Fibroblast of upper back skin (primary cell): ENCODE measurements around the gene PTPN5.
A peak's percentile ranks its signal among the peaks of the same experiment; 100 is the strongest.

Experiments
- DNase-seq: peaks from one replicate; pipeline ENCODE4 v3.0.0-alpha.2; 2013

Gene PTPN5

DNA sequence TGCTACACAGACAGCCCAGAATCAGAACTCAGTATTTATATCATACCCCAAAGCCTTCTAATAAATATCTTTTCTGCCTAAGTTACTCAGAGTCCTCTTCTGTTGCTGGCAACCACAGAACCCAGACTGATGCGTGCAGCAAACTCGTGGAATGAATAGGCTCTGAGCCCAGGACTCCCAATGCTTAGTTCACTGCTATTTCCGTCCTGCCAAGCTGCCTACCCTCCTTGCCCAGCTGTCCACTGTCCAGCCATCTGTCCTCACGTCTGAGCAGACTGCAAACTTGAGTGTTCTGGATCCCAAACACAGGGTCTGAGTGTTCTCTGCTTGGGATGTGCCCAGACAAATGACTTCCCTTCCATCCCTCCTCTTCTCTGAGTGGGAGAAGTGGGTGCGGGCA is 19.4 kb downstream of the PTPN5 start:
- no peak for DNase-seq

DNA sequence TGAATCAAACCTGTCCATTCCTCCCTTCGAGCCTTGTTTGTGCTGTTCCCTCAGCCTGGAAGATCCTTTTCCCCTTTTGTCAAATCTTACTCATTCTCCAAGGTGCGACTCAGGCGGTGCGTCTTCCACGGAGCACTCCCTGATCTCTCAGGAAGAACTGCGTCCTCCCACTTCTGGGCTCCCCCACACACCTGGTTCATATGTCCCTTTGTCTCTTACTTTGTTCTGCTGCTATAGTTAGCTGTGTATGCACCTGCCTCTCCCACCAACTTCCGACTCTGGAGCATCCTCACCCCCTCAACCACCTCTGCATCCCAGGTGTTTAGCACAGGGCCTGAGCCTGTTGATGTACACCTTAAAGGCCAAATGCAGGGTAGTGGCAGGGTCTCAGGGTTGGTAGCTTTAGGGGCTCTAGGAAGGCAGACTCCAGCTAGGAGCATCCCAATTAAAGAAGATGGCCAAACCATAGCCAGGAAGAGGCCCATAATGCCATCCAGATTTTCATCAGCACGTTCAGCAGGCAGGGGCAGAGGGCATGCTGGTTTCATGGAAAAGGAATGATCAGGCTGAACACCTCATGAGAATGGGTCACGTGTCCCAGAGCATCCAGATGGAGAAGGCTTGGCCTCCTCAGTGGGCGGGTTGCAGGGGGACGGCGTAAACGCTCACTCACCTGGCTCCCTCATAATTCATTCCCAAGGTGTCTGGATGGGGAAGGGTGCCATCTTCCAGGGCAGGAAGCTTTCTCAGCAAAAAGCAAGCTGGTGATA is 20.1 kb downstream of the PTPN5 start:
- DNase-seq = no peak

DNA sequence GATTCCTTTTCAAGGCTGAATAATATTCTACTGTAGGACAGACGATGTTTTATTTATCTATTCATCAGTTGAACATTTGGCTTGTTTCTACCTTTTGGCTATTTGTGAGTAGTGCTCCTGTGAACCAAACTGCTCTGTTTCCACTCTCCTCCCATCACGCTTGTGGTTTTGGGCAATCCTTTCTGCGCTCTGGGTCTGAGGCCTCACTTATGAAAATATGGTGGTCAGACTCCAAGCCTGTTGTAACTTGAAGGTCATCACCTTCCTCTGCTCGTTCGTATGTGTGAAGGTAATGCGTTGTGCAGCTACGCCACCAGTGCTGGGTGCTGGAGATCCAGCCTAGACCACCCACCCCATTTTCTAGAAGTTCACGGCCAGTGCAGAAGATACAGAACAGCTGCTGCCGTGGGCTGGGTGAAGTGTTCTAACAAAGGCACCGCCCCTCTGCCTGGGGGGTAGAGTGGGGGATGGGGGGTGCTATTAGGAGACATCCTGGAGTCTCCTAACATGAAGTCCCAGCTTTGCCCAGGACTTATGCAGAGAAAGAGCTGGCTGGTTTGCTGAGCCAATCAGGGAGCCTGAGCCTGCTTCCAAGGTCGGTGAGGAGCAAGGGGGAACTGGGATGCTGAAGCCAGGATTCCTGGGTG is 21.0 kb downstream of the PTPN5 start:
- DNase-seq = no peak

DNA sequence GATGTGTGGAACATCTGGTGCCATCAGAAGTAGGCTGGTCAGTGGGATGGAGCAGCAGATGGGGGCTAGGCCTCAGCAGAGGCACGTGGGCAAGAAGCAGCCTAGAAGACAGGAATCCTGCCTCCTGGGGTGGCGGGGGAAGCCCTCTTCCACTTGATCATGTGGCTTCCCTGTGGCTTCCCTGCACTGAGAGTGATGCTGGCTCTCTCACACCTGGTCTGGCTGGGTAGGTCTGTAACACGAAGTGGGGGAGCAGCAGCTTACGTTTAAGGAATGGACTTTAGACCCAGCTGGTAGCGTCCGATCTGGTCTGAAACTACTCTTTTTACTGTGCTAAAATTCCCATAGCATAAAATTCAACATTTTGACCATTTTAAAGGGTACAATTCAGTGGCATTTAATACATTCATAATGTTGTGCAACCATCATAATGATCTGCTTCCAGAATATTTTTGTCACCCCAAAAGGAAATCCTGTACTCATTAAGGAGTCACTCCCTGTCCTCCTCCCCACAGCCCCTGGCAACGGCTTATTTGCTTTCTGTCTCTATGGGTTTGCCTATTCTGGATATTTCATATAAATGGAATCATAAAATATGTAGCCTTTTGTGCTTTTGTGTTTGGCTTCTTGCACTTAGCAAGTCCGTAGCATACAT is 21.7 kb downstream of the PTPN5 start:
- no peak for DNase-seq

DNA sequence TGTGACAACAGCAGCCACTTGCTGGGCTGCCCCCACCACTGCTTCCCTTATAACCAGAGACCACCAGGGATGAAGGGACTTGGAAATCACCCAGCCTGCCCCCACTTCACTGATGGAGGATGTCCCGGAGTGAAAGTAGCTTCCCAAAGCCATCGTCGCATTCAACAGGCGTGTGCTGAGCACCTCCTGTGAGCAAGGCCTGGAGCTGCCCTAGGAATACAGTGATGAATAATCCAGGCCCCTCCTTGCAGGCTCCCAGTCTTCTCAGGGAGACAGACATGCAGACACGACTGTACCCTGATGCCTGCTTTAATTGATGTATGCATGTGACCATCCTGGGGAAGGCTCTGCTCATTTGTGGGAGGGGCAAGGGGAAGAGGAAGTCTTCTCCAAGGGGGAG is 22.6 kb downstream of the PTPN5 start:
- no peak for DNase-seq

DNA sequence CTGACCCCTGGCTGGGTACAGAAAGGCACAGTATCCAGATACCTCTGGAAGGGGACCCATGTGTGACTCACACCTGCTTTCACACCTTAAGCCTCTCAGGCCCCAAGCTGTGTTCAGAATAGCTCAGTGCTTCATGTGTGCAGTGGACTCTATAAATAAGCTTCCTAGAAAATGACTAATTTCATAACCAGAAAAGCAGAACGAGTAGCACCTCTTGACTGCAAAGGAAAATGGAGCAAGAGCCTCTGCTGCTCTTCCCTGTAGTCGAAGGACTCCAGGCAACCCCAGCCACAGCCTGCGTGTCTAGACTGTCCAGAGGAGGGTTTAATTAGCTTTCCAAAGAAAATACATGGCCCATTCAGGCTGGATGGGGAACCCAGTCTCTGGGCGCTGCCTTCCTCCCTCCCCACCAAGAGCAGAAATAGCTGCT is 23.1 kb downstream of the PTPN5 start:
- DNase-seq = no peak

DNA sequence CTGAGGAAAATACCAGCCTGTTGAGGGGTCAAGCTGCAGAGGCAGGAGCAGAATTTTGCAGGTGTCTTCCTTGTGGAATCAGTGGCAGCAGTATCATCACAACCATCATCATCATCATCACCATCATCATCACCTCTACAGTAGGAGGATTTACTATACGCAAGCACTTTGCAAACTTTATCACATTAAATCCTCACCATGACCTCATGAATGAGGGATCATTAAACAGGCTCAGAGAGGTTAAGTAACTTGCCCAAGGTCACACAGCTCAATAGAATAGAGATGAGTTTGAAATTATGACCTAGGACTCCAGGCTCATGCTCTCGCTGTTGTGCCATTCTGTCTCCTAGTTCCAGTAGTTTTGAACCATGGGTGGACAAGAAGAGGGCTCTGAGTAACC is 25.6 kb downstream of the PTPN5 start:
- DNase-seq = no peak

DNA sequence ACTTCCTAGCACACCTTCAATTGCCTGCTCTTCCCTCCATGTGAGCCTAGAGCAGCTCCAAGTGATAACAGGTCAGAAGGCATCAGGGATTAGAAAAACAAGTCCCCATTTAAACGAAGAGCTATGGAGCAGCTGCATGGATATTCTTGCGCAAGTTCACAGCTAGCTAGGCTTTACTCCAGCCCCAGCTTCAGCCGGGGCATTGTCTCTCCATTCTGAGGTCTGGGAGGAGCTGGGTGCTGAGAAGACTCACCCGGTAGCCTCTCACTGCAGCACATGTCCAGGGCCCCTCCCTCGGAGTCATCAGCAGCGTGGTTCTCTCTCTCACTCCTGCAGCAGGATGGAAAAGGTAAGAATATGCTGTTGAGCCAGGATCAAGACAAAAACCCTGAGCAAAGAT is 26.0 kb downstream of the PTPN5 start:
- DNase-seq = no peak

DNA sequence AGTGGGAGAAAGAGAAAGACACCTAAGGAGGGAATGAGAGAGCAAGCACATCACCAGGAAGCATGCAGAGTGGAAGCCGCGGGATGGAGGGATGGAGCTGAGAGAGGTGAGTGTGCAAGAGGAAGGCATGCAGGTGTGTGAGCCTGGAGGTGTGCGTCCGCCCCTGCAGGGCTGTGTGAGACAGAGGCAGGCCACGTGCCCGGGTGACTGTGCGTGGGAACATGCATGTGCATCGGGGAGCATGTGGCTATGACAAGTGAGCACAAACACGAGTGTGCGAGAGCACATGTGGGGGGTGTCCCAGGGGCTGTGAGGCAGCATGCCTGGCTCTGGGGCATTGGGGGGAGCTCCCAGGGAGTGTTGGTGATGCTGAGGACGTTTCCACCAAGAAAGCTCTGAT is 29.9 kb downstream of the PTPN5 start:
- no peak for DNase-seq

DNA sequence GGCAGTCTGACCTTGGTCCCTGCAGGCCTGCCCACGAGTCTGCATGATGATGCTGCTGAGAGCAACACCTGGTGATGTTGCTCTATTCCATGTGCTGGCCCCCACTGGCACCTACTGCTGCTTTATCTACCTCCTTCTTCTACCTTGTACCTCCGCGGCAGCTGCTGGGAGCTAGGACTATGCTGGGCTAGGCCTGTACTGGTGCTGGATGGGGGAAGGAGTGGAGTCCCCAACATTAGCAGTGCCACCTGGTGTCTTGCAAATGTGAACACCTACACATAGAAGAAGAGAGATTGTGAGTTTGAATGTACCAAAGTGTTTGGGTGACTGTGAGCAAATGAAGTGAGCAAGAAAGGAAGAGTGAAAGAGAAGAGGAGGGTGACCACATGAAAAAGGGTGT is 30.5 kb downstream of the PTPN5 start:
- no peak for DNase-seq

DNA sequence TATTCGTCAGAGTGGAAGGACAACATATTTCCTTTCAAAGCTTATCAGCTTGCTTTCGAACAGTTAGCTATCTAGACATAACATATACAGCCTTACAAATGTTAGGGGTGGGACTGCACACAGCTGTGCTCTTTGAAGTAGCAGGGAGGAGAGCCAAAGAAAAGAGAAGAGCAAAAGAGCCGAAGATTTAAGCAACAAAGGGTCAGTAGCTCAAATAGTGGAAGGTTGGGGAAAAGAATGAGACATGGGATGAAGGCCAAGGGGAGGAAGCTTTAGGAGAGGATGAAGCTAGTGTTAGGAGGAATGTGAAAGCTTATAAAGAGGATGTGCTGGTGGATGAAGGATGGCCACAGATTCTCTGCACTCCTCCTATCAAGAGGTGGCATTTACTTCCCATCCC is 33.8 kb downstream of the PTPN5 start:
- DNase-seq = no peak

DNA sequence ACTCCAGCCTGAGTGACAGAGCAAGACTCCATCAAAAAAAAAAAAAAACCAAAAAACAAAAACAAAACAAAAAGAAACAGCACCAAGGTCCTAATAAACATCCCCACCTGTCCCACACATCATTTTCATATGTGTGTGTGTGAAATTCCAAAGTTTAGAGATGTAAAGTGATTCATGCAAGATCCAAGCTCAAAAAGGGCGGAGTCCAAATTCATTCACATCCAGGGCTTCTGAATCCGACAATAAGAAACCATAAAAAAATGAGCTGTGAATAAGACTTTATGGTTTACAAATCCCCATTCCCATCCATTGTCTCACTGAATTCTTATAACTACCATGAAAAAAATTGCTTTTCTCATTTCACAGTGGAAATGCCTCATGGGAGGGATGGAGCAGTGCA is 34.7 kb downstream of the PTPN5 start:
- DNase-seq = no peak

DNA sequence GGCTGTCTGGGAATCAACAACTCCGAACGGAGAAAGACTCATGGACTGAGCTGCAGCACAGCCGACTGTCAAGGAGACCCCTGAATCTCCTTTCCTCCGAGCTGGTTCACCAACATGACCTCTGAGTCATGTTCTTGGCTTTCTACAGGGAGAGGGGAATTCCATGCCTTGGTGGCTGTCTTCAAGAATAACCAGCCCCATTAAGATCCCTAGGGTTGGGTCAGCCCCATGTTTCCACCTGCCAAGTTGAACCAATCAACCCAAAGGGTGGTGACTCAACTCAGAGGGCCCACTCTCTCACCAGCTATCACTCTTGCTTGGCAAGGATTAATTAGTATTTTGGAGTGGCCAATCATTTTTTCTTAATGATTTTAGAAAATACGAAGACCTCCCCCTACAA is 37.3 kb downstream of the PTPN5 start:
- no peak for DNase-seq

DNA sequence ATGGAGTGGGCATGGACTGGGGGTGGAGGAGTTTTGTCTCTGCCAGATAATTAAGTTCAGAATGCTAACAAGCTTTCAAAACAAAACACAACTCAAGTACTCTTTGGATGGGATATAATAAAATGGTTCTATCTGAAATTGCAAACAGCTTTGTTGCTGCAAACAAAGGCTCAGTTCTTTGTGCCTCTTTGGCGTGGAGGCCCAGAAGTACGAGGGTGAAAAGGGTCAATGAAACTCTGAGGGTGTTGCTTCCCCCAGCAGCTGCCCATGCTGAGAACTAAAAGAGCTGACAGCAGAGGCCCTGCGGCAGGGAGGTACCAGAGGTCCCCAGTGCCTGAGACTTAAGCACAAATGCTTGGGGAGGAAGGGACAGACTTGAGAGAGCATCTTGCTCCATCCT is 39.1 kb downstream of the PTPN5 start:
- DNase-seq = no peak

DNA sequence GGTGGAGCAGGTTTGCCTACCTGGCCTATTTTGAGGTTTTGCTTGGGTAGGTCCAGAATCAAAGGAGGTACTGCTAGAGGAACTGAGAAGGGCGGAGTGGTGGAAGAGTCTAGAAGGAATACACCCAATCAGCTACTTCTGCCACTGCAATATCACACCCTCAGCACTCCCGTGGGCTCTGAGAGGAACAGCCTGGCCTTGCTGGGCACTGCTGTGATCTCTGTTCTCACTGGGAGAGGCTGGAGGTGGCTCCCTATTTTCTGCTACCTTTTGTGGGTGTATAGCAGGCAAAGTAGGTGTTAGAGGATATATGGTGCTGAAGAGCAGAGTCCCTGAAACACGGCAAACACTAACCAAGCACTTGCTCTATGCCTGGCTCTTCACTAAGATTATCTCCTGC is 40.7 kb downstream of the PTPN5 start:
- DNase-seq = no peak

DNA sequence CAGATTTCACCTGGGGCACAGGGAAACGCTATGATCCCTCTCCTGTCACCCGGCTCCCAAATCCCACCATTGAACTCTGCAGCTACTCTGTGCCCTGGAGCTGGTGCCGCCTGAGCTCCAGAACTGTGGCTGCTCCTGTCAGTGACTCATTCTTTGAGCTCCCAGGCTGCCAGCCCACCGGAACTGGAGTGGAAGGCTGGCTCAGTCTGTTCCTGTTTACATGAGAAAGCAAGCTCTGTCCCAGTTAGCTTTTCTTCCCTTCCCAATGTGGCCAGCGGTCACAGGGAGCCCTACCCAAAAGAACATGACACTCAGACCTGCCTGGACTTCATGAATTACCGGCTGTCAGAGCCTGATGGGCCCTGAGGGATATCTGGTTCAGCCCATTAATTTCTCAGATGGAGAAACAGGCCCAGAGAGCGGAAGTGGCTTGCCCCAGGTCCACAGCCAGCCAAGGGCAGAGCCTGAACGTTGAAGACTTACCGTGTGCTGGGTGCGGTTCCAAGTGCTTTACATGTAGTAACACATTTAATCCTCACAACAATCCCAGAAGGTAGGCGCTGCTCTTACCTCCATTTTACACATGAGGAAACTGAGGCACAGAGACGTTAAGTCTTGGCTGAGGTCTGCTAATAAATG is 41.8 kb downstream of the PTPN5 start:
- DNase-seq = peak; percentile 46

DNA sequence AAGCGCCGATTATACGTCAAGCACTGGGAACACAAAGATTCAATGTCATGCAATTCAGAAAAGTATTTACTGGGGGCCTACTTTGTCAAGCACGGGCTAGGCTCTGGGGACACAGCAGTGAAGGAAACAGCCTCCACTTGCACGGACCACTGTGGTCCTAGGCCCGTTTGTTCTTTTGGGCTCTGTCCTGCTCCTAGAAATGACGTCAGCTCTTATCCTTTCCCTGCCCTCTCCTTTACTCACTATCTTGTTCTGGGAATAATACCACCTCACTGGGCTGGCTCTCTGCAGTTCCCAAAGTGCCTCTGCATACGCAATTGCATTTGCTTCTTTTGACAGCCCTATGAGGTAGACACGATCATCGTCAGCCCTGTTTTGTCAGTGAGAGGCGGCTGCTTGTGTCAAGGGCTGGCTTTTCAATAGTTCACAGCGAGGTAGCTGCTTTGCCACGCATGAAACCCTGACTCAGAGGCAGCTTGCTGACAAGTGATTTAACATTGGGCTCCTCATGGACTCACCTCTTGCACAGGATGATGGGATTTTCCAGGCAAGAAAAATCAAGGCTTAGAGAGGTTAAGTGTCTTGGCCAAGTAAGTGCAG is 42.7 kb downstream of the PTPN5 start:
- DNase-seq = no peak

DNA sequence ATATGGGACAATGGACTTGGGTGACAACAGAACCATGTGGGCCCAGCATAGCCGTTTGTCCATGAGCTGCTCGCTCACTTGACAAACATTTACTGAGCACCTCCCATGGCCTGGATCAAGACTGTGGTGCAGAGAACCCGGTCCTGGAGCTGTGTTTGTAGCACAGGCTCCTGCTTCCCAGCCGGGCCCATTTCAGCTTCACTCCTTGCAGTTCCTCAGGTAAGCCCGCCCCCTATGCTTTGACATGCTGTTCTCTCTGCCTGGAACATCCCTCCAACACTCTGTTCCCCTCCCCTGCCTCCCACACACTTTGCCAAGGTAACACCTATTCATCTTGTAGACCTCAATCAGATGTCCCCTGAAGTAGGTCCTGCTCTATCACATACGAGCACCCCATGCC is 46.3 kb downstream of the PTPN5 start:
- no peak for DNase-seq

DNA sequence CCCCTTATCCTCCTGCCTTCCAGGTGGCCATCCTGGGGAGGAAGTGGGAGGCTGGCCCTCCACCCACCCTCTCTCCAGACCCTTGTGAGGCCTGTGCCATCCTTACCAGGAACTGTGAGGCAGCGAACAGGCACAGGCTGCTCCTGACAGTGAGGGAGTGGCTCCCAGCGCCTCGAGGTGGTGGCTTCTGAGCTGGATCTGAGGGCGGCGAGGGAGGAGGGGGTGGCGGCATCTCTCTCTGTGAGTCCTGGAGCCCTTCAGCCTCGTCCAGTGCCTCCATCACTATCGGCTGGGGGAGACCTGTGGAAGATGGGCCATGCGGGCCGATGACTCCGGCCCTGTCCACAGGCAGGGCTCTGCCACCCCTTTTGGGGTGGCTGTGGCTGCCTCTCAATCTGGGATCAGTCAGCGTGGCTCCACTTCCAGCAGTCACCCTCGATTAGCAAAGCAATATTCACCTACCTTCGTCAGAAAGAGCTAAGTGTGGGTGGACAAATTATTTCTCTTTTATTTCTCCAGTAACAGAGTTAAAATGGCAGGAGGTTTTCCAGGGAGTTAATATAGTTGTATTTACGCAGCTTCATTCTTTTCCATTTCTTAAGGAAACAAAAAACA is 47.6 kb downstream of the PTPN5 start:
- no peak for DNase-seq

DNA sequence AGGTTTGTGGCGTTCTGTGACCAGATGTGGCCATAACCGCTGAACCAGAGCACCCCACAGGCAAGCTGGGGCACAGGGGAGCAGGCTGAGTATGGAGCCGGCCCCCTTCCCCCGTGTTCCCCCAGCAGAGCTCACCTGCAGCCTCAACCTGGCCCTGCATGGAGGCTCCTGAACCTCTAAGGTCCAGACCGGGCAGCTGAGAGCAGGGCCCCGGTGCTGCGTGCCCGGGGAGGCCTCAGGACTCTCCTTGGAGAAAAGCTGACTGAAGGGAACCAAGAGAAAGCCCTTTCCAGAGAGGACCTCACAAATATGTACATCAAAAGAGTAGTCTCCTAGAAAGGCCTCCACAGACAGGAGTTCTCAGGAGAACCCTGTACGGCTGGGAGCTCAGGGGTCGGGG is 48.2 kb downstream of the PTPN5 start:
- no peak for DNase-seq

DNA sequence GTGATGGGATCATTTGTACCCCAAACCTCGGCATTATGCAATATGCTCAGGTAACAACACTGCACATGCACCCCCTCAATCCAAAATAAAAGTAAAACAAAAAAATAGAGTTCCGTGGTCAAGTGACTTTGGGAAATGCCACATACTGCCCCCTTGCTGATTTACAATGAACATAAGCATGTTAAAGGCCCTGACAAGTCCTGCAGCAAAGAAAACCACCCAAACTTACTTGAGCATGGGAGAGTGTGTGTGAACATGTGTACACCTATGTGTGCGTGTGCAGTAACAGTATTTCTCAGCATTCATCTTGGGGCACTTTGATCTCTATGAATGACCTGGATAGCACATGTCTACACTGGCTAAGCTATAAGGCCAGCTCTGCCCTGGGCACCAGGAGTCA is 49.8 kb downstream of the PTPN5 start:
- no peak for DNase-seq

DNA sequence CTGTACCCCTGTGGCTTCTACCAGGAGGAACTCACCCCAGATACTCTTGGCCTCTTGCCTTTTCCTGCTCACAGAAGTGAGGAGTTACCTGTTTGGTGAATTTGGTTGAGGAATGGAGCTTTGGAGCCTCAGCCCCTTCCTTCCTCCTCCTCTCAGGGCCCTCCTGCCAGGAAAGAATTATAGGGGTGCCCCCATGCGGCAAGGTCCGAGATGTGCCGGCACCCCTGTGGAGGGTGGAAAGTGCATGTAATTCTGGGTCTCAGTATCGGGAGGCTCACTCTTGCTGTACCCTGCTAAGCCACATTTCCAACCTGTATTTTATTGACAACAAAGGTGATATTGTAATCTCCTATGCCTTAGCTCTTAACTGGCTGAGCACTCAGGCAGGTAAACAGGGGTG is 51.9 kb downstream of the PTPN5 start:
- DNase-seq = no peak

DNA sequence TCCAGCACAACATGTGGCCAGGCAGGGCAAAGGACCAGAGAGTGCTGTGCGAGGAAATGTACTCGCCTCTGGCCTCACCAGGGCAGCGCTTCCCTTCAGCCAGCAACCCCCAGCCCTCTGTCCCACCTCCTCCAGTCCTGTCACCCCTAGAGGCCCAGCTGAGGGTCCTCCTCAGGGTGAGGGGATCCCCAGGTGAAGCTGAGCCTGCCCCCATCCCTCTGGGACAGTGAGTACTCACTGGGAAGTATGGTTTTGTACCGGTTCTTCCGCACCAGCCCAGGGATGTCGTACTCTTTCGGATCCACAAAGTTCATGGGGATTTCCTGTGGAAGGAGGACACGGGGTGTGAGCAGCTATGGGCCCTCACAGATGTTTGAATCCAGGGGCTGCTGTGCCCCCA is 54.0 kb downstream of the PTPN5 start:
- no peak for DNase-seq
